Gastroesophageal sphincter (tissue), 4 donors: ENCODE measurements around the gene SNRNP200. TPM values are rescaled to one million over a fixed set of nuclear protein-coding genes. Genes with fewer than 3 reads are reported as not detected.

Experiments
- ATAC-seq: fragments of 150-250 bp; one replicate; pipeline ENCODE4 v1.9.1; 2016; ENCODE audit warnings: mild to moderate bottlenecking, moderate library complexity
- H3K27ac ChIP-seq, 4 donors: fragments of 200-600 bp; sonication (generic) in 3 of 4; 1 replicate in 3 of 4; 2 replicates in 1 of 4; pipeline ENCODE4 v1.5.1; 2016 to 2019
- H3K27me3 ChIP-seq: fragments of 200-600 bp; sonication (generic); one replicate; pipeline ENCODE4 v1.5.1; 2019
- H3K36me3 ChIP-seq, 2 donors: fragments of 200-600 bp; sonication (generic); one replicate each; pipeline ENCODE4 v1.5.1; 2019; ENCODE audit warnings: control low read depth in 1 of 2
- H3K4me1 ChIP-seq, 3 donors: fragments of 200-600 bp; sonication (generic); 1 replicate in 2 of 3; 2 replicates in 1 of 3; pipeline ENCODE4 v1.5.1; 2016 to 2019; ENCODE audit warnings: control low read depth in 2 of 3
- H3K4me3 ChIP-seq, 2 donors: fragments of 200-600 bp; sonication (generic); one replicate each; pipeline ENCODE4 v1.5.1; 2019; ENCODE audit warnings: mild to moderate bottlenecking in 1 of 2, moderate library complexity in 1 of 2
- H3K9me3 ChIP-seq, 3 donors: fragments of 200-600 bp; sonication (generic); one replicate each; pipeline ENCODE4 v1.5.1; 2017 to 2019; ENCODE audit warnings: control low read depth in 2 of 3
- EP300 ChIP-seq: sonication (generic); formaldehyde crosslinking; IDR thresholded peaks from one replicate; pipeline ENCODE4 v1.6.1; 2017; ENCODE audit warnings: antibody characterized with exemption, mild to moderate bottlenecking
- POLR2A ChIP-seq, 2 donors: fragments of 450-650 bp; IDR thresholded peaks; one replicate each; pipeline ENCODE4 v1.6.1; 2017; ENCODE audit warnings: antibody characterized with exemption in 2 of 2, mild to moderate bottlenecking in 2 of 2, moderate library complexity in 1 of 2
- POLR2AphosphoS5 ChIP-seq: sonication (generic); formaldehyde crosslinking; IDR thresholded peaks from one replicate; pipeline ENCODE4 v1.6.1; 2017; ENCODE audit warnings: antibody characterized with exemption
- WGBS, 2 donors: methylation state at CpG; one replicate each; pipeline ENCODE4 v1.1.5; 2018; ENCODE audit warnings: low coverage in 1 of 2; 5-methylcytosine and 5-hydroxymethylcytosine counted together
- total RNA-seq, 4 donors: library from RNA; depleted of rRNA; stranded (reverse); fragments of >200 nt; gene quantifications; one replicate each; pipeline ENCODE4 v1.1.0, GENCODE V29; 2016
- TF ChIP-seq, protein P1 (sequence below), 4 experiments: fragments of 200-600 bp in 2 of 4; fragments of 450-650 bp in 2 of 4; sonication (generic) in 1 of 4; IDR thresholded peaks; one replicate each; pipeline ENCODE4 v1.5.1; 2017 to 2019; ENCODE audit warnings: antibody characterized with exemption in 4 of 4, mild to moderate bottlenecking in 2 of 4, moderate library complexity in 2 of 4

SNRNP200 gene
- total RNA-seq, 4 donors from 2014 or later: 63.4 to 108 (median 98.3) TPM

DNA sequence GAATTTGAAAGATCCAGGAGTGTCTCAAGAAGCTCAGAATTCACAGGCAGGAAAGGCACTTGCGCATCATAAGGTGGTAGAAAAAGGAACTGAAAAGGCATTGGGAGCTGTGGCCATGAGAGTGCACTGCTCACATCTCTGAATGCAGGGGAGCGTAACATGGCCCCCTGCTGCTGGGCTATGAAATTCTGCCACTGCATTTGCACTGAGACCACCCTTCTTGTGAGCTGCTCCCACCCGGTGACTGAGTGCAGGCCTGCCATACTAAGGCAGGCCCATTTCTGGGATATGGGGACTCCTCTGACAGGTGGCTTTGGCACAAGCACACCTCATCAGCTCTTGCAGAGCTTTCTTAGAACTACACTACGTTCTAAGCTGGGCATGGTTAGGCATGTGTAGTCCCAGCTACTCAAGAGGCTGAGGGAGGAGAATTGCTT is 71.4 kb downstream of the SNRNP200 start:
- TF ChIP-seq EP300: no peak
- TF ChIP-seq, protein P1, sequence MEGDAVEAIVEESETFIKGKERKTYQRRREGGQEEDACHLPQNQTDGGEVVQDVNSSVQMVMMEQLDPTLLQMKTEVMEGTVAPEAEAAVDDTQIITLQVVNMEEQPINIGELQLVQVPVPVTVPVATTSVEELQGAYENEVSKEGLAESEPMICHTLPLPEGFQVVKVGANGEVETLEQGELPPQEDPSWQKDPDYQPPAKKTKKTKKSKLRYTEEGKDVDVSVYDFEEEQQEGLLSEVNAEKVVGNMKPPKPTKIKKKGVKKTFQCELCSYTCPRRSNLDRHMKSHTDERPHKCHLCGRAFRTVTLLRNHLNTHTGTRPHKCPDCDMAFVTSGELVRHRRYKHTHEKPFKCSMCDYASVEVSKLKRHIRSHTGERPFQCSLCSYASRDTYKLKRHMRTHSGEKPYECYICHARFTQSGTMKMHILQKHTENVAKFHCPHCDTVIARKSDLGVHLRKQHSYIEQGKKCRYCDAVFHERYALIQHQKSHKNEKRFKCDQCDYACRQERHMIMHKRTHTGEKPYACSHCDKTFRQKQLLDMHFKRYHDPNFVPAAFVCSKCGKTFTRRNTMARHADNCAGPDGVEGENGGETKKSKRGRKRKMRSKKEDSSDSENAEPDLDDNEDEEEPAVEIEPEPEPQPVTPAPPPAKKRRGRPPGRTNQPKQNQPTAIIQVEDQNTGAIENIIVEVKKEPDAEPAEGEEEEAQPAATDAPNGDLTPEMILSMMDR (IDR thresholded peaks at IDR 0.05): no peak
- no peak for TF ChIP-seq POLR2AphosphoS5
- no peak for TF ChIP-seq POLR2A (IDR thresholded peaks at IDR 0.05)
- Histone ChIP-seq H3K36me3 (peaks cover 0 to 9% of the 10 kb centered on the region in 2 donors), H3K4me3 (no peak overlapping the region), H3K27me3 (no peaks in the 10 kb centered on the region), H3K9me3 (no peaks in the 10 kb centered on the region), H3K27ac (no peak overlapping the region), H3K4me1 (no peaks in the 10 kb centered on the region)
- 90% methylated on average over 2 of the region's 4 CpGs; no CpG with 5 or more reads in 1 of the 2 donors for WGBS, 2 donors
- no peak for ATAC-seq

DNA sequence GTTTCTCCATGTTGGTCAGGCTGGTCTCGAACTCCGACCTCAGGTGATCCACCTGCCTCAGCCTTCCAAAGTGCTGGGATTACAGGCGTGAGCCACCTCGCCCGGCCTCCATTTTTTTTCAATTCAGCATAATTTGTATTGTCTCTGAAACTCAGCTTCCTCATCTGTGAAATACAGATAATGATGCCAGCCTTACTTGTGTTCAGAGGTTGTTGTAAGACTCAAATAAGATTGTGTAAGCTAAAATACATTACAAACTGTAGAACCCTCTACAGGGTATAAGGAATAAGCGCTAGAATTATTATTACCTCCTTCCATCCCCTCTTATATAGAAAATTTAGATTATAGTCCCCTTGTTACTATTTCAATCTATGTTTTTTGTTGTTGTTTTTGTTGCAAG is 71.9 kb downstream of the SNRNP200 start:
- H3K36me3 ChIP-seq: peaks cover 0 to 9% of the 10 kb centered on the region in 2 donors
- no peaks in the 10 kb centered on the region for H3K27me3 ChIP-seq
- no peak overlapping the region for H3K4me3 ChIP-seq
- WGBS, 2 donors: 95 to 100% methylated on average over 1 to 5 of the region's 6 CpGs
- TF ChIP-seq, protein P1 (IDR thresholded peaks at IDR 0.05): no peak
- ATAC-seq: no peak
- no peaks in the 10 kb centered on the region for H3K4me1 ChIP-seq
- no peak overlapping the region for H3K27ac ChIP-seq
- H3K9me3 ChIP-seq: no peaks in the 10 kb centered on the region

DNA sequence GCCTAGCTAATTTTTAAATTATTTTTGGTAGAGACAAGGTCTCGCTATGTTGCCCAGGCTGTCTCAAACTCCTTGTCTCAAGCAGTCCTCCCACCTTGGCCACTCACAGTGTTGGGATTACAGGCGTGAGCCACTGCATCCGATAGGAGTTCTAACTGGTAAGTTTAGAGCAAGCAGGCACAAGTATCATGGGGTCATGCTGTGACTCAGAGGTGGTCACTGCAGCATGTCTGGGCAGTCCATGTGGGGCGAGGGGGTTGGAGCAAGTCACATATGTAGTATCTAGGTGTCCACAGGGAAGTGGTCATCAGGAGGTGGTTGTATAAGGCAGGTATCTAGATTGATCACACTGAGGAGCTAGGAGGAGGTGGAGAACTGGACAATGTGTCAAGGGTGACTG is 74.0 kb downstream of the SNRNP200 start:
- H3K36me3 ChIP-seq: peaks cover 0 to 5% of the 10 kb centered on the region in 2 donors

DNA sequence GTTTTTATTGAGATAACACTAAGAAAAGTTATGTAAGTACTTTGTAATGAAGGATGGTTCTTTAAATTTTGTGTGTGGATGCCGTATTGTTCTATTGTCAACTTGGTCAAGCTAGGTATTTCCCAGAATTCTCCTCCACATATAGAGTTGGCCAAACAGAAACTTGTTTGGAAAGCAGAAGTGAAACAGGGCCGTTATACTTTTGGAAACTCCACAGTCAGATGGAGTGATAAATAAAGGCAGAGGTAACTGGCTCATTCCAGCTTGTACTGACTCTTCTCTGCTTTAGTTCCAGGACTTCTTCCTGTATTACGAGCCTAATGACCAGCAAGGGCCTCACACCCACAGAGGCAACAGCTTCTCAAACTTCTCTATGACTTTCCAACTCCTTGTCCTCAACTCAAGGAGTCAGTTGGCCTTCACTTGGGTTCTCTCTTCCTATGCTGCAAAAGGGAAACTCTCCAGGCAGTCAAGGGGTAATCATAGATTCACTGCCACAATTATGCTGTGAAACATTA is 80.3 kb downstream of the SNRNP200 start:
- no peak for ATAC-seq
- WGBS, 2 donors: 62 to 69% methylated on average over 2 to 3 of the region's 3 CpGs

More for the DNA sequence above, 74.0 kb downstream of the SNRNP200 start:
- H3K4me3 ChIP-seq: no peak overlapping the region
- no peak overlapping the region for H3K27ac ChIP-seq
- no peaks in the 10 kb centered on the region for H3K9me3 ChIP-seq
- no peaks in the 10 kb centered on the region for H3K27me3 ChIP-seq
- 74 to 100% methylated on average over 1 to 3 of the region's 4 CpGs for WGBS, 2 donors
- no peak for ATAC-seq
- TF ChIP-seq POLR2AphosphoS5: no peak
- no peak for TF ChIP-seq POLR2A (IDR thresholded peaks at IDR 0.05)
- no peak for TF ChIP-seq EP300
- TF ChIP-seq, protein P1 (IDR thresholded peaks at IDR 0.05): no peak
- H3K4me1 ChIP-seq: no peaks in the 10 kb centered on the region

More for the DNA sequence above, 80.3 kb downstream of the SNRNP200 start:
- peaks cover 0 to 5% of the 10 kb centered on the region in 2 donors for H3K36me3 ChIP-seq
- no peak overlapping the region for H3K4me3 ChIP-seq
- TF ChIP-seq, protein P1 (IDR thresholded peaks at IDR 0.05): no peak
- TF ChIP-seq POLR2A (IDR thresholded peaks at IDR 0.05) (no peak), POLR2AphosphoS5 (no peak), EP300 (no peak)
- H3K4me1 ChIP-seq: no peaks in the 10 kb centered on the region
- no peak overlapping the region for H3K27ac ChIP-seq
- no peaks in the 10 kb centered on the region for H3K27me3 ChIP-seq
- H3K9me3 ChIP-seq: no peaks in the 10 kb centered on the region

Other genes with a start within 250 kb of the SNRNP200 start
- gene ADRA2B, start 189.0 kb downstream of the SNRNP200 start, total RNA-seq: 1 to 10 TPM; 1.3 to 4.9 (median 2.1) TPM
- gene ASTL, start 167.0 kb downstream of the SNRNP200 start, total RNA-seq: not detected
- 1 to 10 TPM in 1 of 4 donors, under 1 TPM in 2, not detected in 1; 0.23 to 5.4 (median 0.40) TPM for gene DUSP2, start 160.1 kb downstream of the SNRNP200 start, total RNA-seq
- gene STARD7, start 96.7 kb downstream of the SNRNP200 start, total RNA-seq: 100 to 1,000 TPM in 3 of 4 donors, 10 to 100 TPM in 1; 93.4 to 122 (median 107) TPM
- 10 to 100 TPM; 39.4 to 73.8 (median 43.9) TPM for gene TMEM127, start 39.5 kb downstream of the SNRNP200 start, total RNA-seq
- 100 to 1,000 TPM in 1 of 4 donors, 10 to 100 TPM in 3; 60.7 to 107 (median 84.8) TPM for gene CIAO1, start 39.3 kb downstream of the SNRNP200 start, total RNA-seq
- gene ITPRIPL1, start 19.8 kb upstream of the SNRNP200 start, total RNA-seq: 1 to 10 TPM in 1 of 4 donors, under 1 TPM in 2, not detected in 1; 0.27 to 1.0 (median 0.89) TPM
- under 1 TPM in 3 of 4 donors, not detected in 1; 0.40 to 0.59 (median 0.54) TPM for gene NCAPH, start 30.2 kb upstream of the SNRNP200 start, total RNA-seq
- gene NEURL3, start 199.8 kb upstream of the SNRNP200 start, total RNA-seq: not detected
- gene ARID5A, start 231.2 kb upstream of the SNRNP200 start, total RNA-seq: 10 to 100 TPM; 40.0 to 98.5 (median 53.9) TPM